Endothelial cell of umbilical vein (primary cell): Measurements from ENCODE around the gene KLB. TPM values are rescaled to one million over a fixed set of nuclear protein-coding genes. Genes with fewer than 3 reads are reported as not detected.

ENCODE experiments used
- BruUV-seq: library from RNA; stranded (reverse); fragments of 400-500 nt; replicated peaks from 2 replicates; lab custom pipeline; 2021; lab: Mats Ljungman, UMichigan
- CTCF ChIA-PET: fragments of 300-600, 350-600 bp; sonication (Branson Sonifier 250); formaldehyde crosslinking; loops from one replicate; lab custom pipeline; 2021; ENCODE audit warnings: antibody characterized with exemption, inconsistent platforms; lab: Charles Lee
- POLR2A ChIA-PET: fragments of 300-600, 350-600 bp; sonication (Branson Sonifier 250); formaldehyde crosslinking; loops from one replicate; lab custom pipeline; 2021; ENCODE audit warnings: antibody characterized with exemption, inconsistent platforms; lab: Charles Lee
- DNase-seq: peaks from one replicate; pipeline ENCODE4 v3.0.0-alpha.2; 2011; ENCODE audit warnings: low read depth, low spot score
- FAIRE-seq: peaks from 2 replicates; lab custom pipeline; 2011; peaks lifted over from hg19 to GRCh38; lab: Jason Lieb, UNC
- H2AFZ ChIP-seq: 2 replicates; pipeline ENCODE4 v1.6.0; 2012; ENCODE audit warnings: low read depth, low read length, control low read depth, inconsistent platforms
- H3K27ac ChIP-seq: 2 replicates; pipeline ENCODE4 v1.5.1; 2011; ENCODE audit warnings: low read depth, mild to moderate bottlenecking, control low read depth, low read length, moderate library complexity; ENCODE audit not compliant: insufficient read depth
- H3K27me3 ChIP-seq, 2 experiments: 2 replicates each; pipeline versions ENCODE4 v1.6.0 to v1.6.1; 2011; ENCODE audit warnings: low read length in 2 of 2, mixed read lengths in 1 of 2; ENCODE audit not compliant: control insufficient read depth in 2 of 2, insufficient read depth in 2 of 2
- H3K36me3 ChIP-seq, 2 experiments: 2 replicates in 1 of 2; 3 replicates in 1 of 2; pipeline ENCODE4 v1.5.1; 2011; ENCODE audit warnings: low read length in 2 of 2, mild to moderate bottlenecking in 1 of 2, moderate library complexity in 1 of 2; ENCODE audit not compliant: control insufficient read depth in 2 of 2, insufficient read depth in 2 of 2; ENCODE audit errors: extremely low read depth in 1 of 2
- H3K4me1 ChIP-seq: 3 replicates; pipeline ENCODE4 v1.5.1; 2011; ENCODE audit warnings: mild to moderate bottlenecking, low read length; ENCODE audit not compliant: control insufficient read depth, insufficient read depth; ENCODE audit errors: extremely low read depth
- H3K4me2 ChIP-seq: 2 replicates; pipeline ENCODE4 v1.6.1; 2011; ENCODE audit warnings: low read length, control low read depth, mixed read lengths; ENCODE audit not compliant: insufficient read depth
- H3K4me3 ChIP-seq, 3 experiments: fragments of 200-600 bp in 1 of 3; sonication (generic), shearing (Covaris generic) in 1 of 3; replicated peaks in 1 of 3; 2 replicates each; pipeline ENCODE4 v1.5.1; 2011 to 2016; ENCODE audit warnings: control low read depth in 3 of 3, low read length in 3 of 3, mild to moderate bottlenecking in 2 of 3, inconsistent platforms in 1 of 3, low read depth in 1 of 3, moderate library complexity in 1 of 3; ENCODE audit not compliant: insufficient read depth in 1 of 3
- H3K79me2 ChIP-seq: 2 replicates; pipeline ENCODE4 v1.6.0; 2012; ENCODE audit warnings: low read length, inconsistent platforms; ENCODE audit not compliant: control insufficient read depth, insufficient read depth
- H3K9ac ChIP-seq: replicated peaks from 2 replicates; pipeline ENCODE3; 2011; ENCODE audit warnings: low read length, control low read depth; ENCODE audit not compliant: insufficient read depth; ENCODE audit errors: extremely low read depth
- H3K9me1 ChIP-seq: replicated peaks from 3 replicates; pipeline ENCODE4 v1.6.0; 2011; ENCODE audit warnings: mild to moderate bottlenecking, low read length; ENCODE audit not compliant: control insufficient read depth, insufficient read depth; ENCODE audit errors: extremely low read depth
- H3K9me3 ChIP-seq: replicated peaks from 2 replicates; pipeline ENCODE4 v1.5.1; 2012; ENCODE audit warnings: low read length, inconsistent platforms; ENCODE audit not compliant: control insufficient read depth, insufficient read depth
- H4K20me1 ChIP-seq: replicated peaks from 2 replicates; pipeline ENCODE3; 2011; ENCODE audit warnings: mild to moderate bottlenecking, low read length; ENCODE audit not compliant: control insufficient read depth, insufficient read depth; ENCODE audit errors: extremely low read depth
- EZH2 ChIP-seq: IDR thresholded peaks from 2 replicates; pipeline ENCODE4 v1.6.1; 2012; ENCODE audit warnings: borderline replicate concordance, low read depth, mild to moderate bottlenecking, moderate library complexity, low read length, inconsistent platforms; ENCODE audit not compliant: severe bottlenecking
- FOS ChIP-seq: IDR thresholded peaks from 2 replicates; pipeline ENCODE4 v1.6.1; 2011; ENCODE audit warnings: mild to moderate bottlenecking, low read length, moderate library complexity, borderline replicate concordance; ENCODE audit not compliant: insufficient read depth
- GATA2 ChIP-seq: IDR thresholded peaks from 2 replicates; pipeline ENCODE4 v1.7.0; 2011; ENCODE audit warnings: low read depth, mild to moderate bottlenecking, moderate library complexity, mixed read lengths, low read length; ENCODE audit not compliant: insufficient read length, insufficient read depth
- JUN ChIP-seq: IDR thresholded peaks from 2 replicates; pipeline ENCODE4 v1.6.1; 2011; ENCODE audit warnings: borderline replicate concordance, low read depth; ENCODE audit not compliant: insufficient read length, insufficient read depth
- MYC ChIP-seq: IDR thresholded peaks from one replicate; pipeline ENCODE4 v1.6.1; 2011; ENCODE audit warnings: mild to moderate bottlenecking, low read depth, low read length
- POLR2A ChIP-seq: IDR thresholded peaks from 2 replicates; pipeline ENCODE4 v1.6.1; 2012; ENCODE audit warnings: low read depth, mild to moderate bottlenecking, control low read depth, low read length
- POLR2AphosphoS5 ChIP-seq: IDR thresholded peaks from 2 replicates; pipeline ENCODE4 v1.6.1; 2012; ENCODE audit warnings: low read depth, mild to moderate bottlenecking, control low read depth, low read length, moderate library complexity; ENCODE audit not compliant: insufficient read depth
- dilution Hi-C: fragments of 300-500 bp; cut with MboI; formaldehyde crosslinking; loops from one replicate; pipeline ENCODE4 v1.15.0; 2019; ENCODE audit warnings: low sequenced_read_pairs; ENCODE audit not compliant: extremely low pct_ligation_motif_present
- intact Hi-C: fragments of 100-400 bp; cut with micrococcal nuclease; formaldehyde crosslinking; loops from one replicate; pipeline ENCODE4 v1.10.0; 2022
- polyA plus RNA-seq, 4 experiments: library from polyadenylated mRNA; depleted of rRNA in 3 of 4; stranded (reverse) in 3 of 4; unstranded in 1 of 4; fragments of >200 nt; gene quantifications; 2 replicates each; pipeline versions ENCODE4 v1.2.1 to v1.2.3, GENCODE V29; 2011 to 2012; ENCODE audit warnings: missing spikeins in 1 of 4
- total RNA-seq: library from RNA; stranded (reverse); gene quantifications from 2 replicates; pipeline ENCODE4 v1.2.3, GENCODE V29; 2021
- TF ChIP-seq, protein P1 (sequence below), 2 donors: IDR thresholded peaks; 1 replicate in 1 of 2; 2 replicates in 1 of 2; pipeline ENCODE4 v1.5.1; 2011; ENCODE audit warnings: low read length in 2 of 2, mild to moderate bottlenecking in 2 of 2, moderate library complexity in 2 of 2, control low read depth in 1 of 2, inconsistent platforms in 1 of 2, low read depth in 1 of 2; ENCODE audit not compliant: insufficient read depth in 1 of 2; ENCODE audit errors: extremely low read depth in 1 of 2
- TF ChIP-seq, protein P2 (sequence below): IDR thresholded peaks from 2 replicates; pipeline ENCODE4 v1.6.1; 2011; ENCODE audit not compliant: insufficient read depth, insufficient read length

The KLB gene
- total and polyA plus RNA-seq, 2 donors (not counting 3 experiments of a cell fraction or from before 2014, with no cell fraction given): 0.01 TPM; not detected in 1

DNA sequence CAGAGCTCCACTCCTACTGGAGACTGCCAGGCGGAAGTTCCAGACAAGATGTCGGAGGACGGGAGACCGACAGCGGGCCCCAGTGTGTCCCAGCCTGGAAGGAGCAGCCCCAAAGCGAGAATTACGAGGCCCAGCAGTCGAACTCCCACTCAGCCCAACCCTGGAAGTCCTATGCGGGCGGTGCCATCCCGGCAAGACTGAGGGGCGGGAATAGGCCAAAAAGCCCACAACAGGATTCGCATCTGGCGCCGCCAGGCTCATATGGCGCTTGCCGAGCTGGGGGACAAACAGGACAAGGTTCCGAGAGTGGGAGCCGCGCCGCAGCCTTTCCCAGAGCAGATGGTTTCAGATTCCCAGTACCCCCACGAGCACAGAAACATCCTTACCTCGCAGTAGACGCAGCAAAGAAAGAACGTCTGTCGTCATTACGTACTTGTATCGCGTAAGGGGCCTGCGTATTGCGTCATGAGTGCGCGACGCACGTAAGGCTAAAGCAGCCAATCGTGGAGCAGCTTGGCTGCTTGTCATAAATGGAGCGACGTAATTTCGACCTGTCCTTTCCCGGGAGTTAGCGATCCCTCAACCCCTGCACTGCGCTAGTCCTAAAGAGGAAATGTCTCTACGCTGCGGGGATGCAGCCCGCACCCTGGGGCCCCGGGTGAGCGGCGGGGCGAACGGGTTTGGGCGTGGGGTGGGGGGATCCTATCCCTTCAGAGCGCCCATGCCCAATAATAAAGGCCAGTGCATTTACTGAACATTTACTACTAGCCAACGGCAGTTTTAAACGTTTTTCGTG is 52.0 kb downstream of the KLB start, which contains the start of the genes LIAS and RPL9:
TSS of gene LIAS (plus strand) at position 552 of the 796 bp plus-strand sequence. CDS start at position 614, 62 bp downstream.
TSS of gene RPL9 (minus strand) at position 418 of the 796 bp plus-strand sequence. CDS start 483 bp downstream, outside the sequence.
- intact Hi-C loops: loop anchor here (1.0 kb wide), 2 partner anchors 203 to 276 kb away; partner anchors contain the start of gene WDR19

More for the DNA sequence above, 52.0 kb downstream of the KLB start, which contains the start of the genes LIAS and RPL9:
- DNase-seq (peak; percentile 99), FAIRE-seq (peak; percentile 100)
- H3K9me1 ChIP-seq: no peaks in the 10 kb centered on the region
- dilution Hi-C loops: no loop called here
- H3K9ac ChIP-seq: peak within 1 kb of the TSS; percentile 92
- H3K36me3 ChIP-seq: peaks cover 7 to 21% of the 10 kb centered on the region in 2 experiments
- H3K9me3 ChIP-seq: no peaks in the 10 kb centered on the region
- no peaks in the 10 kb centered on the region for H3K27me3 ChIP-seq
- H3K27ac ChIP-seq: peak within 1 kb of the TSS; percentile 83
- H4K20me1 ChIP-seq: peaks cover 4% of the 10 kb centered on the region
- peak; percentile 52 for TF ChIP-seq JUN
- TF ChIP-seq, protein P1, sequence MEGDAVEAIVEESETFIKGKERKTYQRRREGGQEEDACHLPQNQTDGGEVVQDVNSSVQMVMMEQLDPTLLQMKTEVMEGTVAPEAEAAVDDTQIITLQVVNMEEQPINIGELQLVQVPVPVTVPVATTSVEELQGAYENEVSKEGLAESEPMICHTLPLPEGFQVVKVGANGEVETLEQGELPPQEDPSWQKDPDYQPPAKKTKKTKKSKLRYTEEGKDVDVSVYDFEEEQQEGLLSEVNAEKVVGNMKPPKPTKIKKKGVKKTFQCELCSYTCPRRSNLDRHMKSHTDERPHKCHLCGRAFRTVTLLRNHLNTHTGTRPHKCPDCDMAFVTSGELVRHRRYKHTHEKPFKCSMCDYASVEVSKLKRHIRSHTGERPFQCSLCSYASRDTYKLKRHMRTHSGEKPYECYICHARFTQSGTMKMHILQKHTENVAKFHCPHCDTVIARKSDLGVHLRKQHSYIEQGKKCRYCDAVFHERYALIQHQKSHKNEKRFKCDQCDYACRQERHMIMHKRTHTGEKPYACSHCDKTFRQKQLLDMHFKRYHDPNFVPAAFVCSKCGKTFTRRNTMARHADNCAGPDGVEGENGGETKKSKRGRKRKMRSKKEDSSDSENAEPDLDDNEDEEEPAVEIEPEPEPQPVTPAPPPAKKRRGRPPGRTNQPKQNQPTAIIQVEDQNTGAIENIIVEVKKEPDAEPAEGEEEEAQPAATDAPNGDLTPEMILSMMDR (IDR thresholded peaks at IDR 0.05; ENCODE audit: extremely low read depth in 1 of 2, insufficient read depth in 1 of 2, low read depth in 1 of 2, low read length in 2 of 2): no peak
- peak; percentile 98 for TF ChIP-seq POLR2A
- peak; percentile 97 for TF ChIP-seq POLR2AphosphoS5
- TF ChIP-seq, protein P2, sequence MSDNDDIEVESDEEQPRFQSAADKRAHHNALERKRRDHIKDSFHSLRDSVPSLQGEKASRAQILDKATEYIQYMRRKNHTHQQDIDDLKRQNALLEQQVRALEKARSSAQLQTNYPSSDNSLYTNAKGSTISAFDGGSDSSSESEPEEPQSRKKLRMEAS: no peak
- no peak for TF ChIP-seq GATA2
- TF ChIP-seq MYC: peak; percentile 27
- TF ChIP-seq EZH2: no peak
- no peak for TF ChIP-seq FOS
- POLR2A ChIA-PET: interaction anchor here (0.8 to 2.0 kb wide), 3 partner anchors 10 to 203 kb away, joined by 3 to 8 read pairs (median 3); partner anchors contain the start of gene UGDH
- TSS peak; percentile 51 for BruUV-seq
- peaks cover 38% of the 10 kb centered on the region for H3K79me2 ChIP-seq
- H3K4me2 ChIP-seq: peak within 1 kb of the TSS; percentile 97
- CTCF ChIA-PET: interaction anchor here (0.7 kb wide), 1 partner anchor 11 kb away, joined by 5 read pairs; no protein-coding TSS in a partner anchor
- H3K4me1 ChIP-seq: peaks cover 26% of the 10 kb centered on the region
- peak within 1 kb of the TSS; percentile 55 to 99 (median 93) for H3K4me3 ChIP-seq
- peak within 1 kb of the TSS; percentile 93 for H2AFZ ChIP-seq
